ENCODE measurements around the gene SLC9A3.

SLC9A3 gene

GRCh38 chr5:423626-424261, 100.5 kb downstream of the SLC9A3 start:
- Mint-ChIP-seq H3K4me1 (peaks cover 15% of the 10 kb centered on the region), H3K27ac (no peak overlapping the region), H3K27me3 (ENCODE audit: low read depth, poor library complexity) (peaks cover 10% of the 10 kb centered on the region), H3K9me3 (peaks cover 13% of the 10 kb centered on the region), H3K36me3 (ENCODE audit: low read depth) (no peaks in the 10 kb centered on the region), H3K4me3 (no peak overlapping the region)
- TF ChIP-seq CTCF (IDR thresholded peaks at IDR 0.05) = no peak
- no peak for DNase-seq

- H3K27ac Mint-ChIP-seq = no peak overlapping the region
- DNase-seq = no peak
- peaks cover 9% of the 10 kb centered on the region for H3K27me3 Mint-ChIP-seq (ENCODE audit: low read depth, poor library complexity)
- H3K36me3 Mint-ChIP-seq (ENCODE audit: low read depth) = no peaks in the 10 kb centered on the region
- no peak overlapping the region for H3K4me3 Mint-ChIP-seq
- no peak for TF ChIP-seq CTCF (IDR thresholded peaks at IDR 0.05)
- H3K9me3 Mint-ChIP-seq = peaks cover 13% of the 10 kb centered on the region
- H3K4me1 Mint-ChIP-seq = peaks cover 18% of the 10 kb centered on the region
These were observed 101.0 kb downstream of the SLC9A3 start for GRCh38 chr5:423233-423565.

GRCh38 chr5:422323-423232, 101.7 kb downstream of the SLC9A3 start:
- H3K27me3 Mint-ChIP-seq (ENCODE audit: low read depth, poor library complexity) = peaks cover 4% of the 10 kb centered on the region
- no peak for TF ChIP-seq CTCF (IDR thresholded peaks at IDR 0.05)
- H3K27ac Mint-ChIP-seq = no peak overlapping the region
- peaks cover 24% of the 10 kb centered on the region for H3K4me1 Mint-ChIP-seq
- no peak for DNase-seq
- no peak overlapping the region for H3K4me3 Mint-ChIP-seq
- H3K36me3 Mint-ChIP-seq (ENCODE audit: low read depth) = no peaks in the 10 kb centered on the region
- peaks cover 13% of the 10 kb centered on the region for H3K9me3 Mint-ChIP-seq

DNA sequence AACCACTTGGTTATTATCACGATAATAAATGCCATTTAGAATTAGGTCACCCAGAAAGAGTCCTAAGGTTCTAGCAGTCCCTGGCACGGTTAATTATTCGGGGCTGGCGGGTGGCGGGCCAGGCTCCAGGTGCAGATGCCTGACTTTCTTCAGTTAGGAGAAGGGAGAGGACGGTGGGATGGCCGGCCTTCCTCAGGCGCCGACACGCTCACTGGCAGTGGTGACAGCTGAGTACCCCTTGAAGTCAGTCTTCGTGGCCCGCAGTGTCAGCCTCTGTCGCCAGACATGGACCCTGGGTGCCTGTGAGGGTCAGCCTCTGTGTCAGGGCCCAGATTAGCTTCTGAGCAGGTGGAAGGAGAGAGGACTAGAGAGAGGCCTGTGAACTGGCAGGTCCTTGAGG, 102.3 kb downstream of the SLC9A3 start:
- peaks cover 11% of the 10 kb centered on the region for H3K9me3 Mint-ChIP-seq
- TF ChIP-seq CTCF (IDR thresholded peaks at IDR 0.05) = no peak
- no peak for DNase-seq
- peaks cover 4% of the 10 kb centered on the region for H3K27me3 Mint-ChIP-seq (ENCODE audit: low read depth, poor library complexity)
- no peaks in the 10 kb centered on the region for H3K36me3 Mint-ChIP-seq (ENCODE audit: low read depth)
- H3K4me1 Mint-ChIP-seq = peaks cover 24% of the 10 kb centered on the region
- H3K4me3 Mint-ChIP-seq = no peak overlapping the region
- H3K27ac Mint-ChIP-seq = no peak overlapping the region

- Mint-ChIP-seq H3K9me3 (peaks cover 5% of the 10 kb centered on the region), H3K36me3 (ENCODE audit: low read depth) (no peaks in the 10 kb centered on the region), H3K27ac (no peak overlapping the region), H3K27me3 (ENCODE audit: low read depth, poor library complexity) (peaks cover 4% of the 10 kb centered on the region), H3K4me3 (no peak overlapping the region), H3K4me1 (peaks cover 28% of the 10 kb centered on the region)
- DNase-seq = no peak
- TF ChIP-seq CTCF (IDR thresholded peaks at IDR 0.05) = no peak
These were observed 102.9 kb downstream of the SLC9A3 start for GRCh38 chr5:421287-421880.

Measured in nephron progenitor cell (in vitro differentiated cells).